HG03457 (cell line): ENCODE measurements around the gene SEC16B.

Source experiments
- ATAC-seq: cut with Tn5 transposase; IDR thresholded peaks from one replicate; pipeline ENCODE4 v1.9.1; 2021; ENCODE audit warnings: moderate number of reproducible peaks; ENCODE audit not compliant: unreplicated experiment

SEC16B gene

GRCh38 chr1:177977141-177977540, 7.3 kb upstream of the SEC16B start:
- no peak for ATAC-seq

GRCh38 chr1:177976596-177976995, 6.7 kb upstream of the SEC16B start:
- no peak for ATAC-seq

GRCh38 chr1:177975588-177976495, 6.0 kb upstream of the SEC16B start:
- ATAC-seq, result no peak

GRCh38 chr1:177973585-177973984, 3.7 kb upstream of the SEC16B start:
- no peak for ATAC-seq

- no peak for ATAC-seq
Measured at GRCh38 chr1:177969109-177969508, 749 bp downstream of the SEC16B start.

- no peak for ATAC-seq
Measured at GRCh38 chr1:177966199-177966598, 3.7 kb downstream of the SEC16B start.

GRCh38 chr1:177965293-177965692, 4.6 kb downstream of the SEC16B start:
- ATAC-seq, result no peak

- no peak for ATAC-seq
Measured at GRCh38 chr1:177964336-177964735, 5.5 kb downstream of the SEC16B start.

- ATAC-seq, result no peak
Measured at GRCh38 chr1:177960939-177961622, 8.8 kb downstream of the SEC16B start.

GRCh38 chr1:177959811-177960515, 9.9 kb downstream of the SEC16B start:
- no peak for ATAC-seq

GRCh38 chr1:177958092-177958491, 11.8 kb downstream of the SEC16B start:
- ATAC-seq, result no peak

- no peak for ATAC-seq
Measured at GRCh38 chr1:177954076-177954475, 15.8 kb downstream of the SEC16B start.

GRCh38 chr1:177953549-177953948, 16.3 kb downstream of the SEC16B start:
- ATAC-seq, result no peak

GRCh38 chr1:177952691-177953090, 17.2 kb downstream of the SEC16B start:
- ATAC-seq, result no peak

- no peak for ATAC-seq
Measured at GRCh38 chr1:177952249-177952648, 17.6 kb downstream of the SEC16B start.

GRCh38 chr1:177950506-177950905, 19.4 kb downstream of the SEC16B start:
- ATAC-seq, result no peak

GRCh38 chr1:177948336-177948972, 21.4 kb downstream of the SEC16B start:
- no peak for ATAC-seq

- no peak for ATAC-seq
Measured at GRCh38 chr1:177947623-177948022, 22.2 kb downstream of the SEC16B start.

- ATAC-seq, result no peak
Measured at GRCh38 chr1:177945943-177946650, 23.8 kb downstream of the SEC16B start.
